ENCODE data around the gene SPIB. TPM values are rescaled to one million over a fixed set of nuclear protein-coding genes. Genes with fewer than 3 reads are reported as not detected.
"Not testable (repeated sequence)": the region's sequence is repeated elsewhere in the genome, so short reads cannot be mapped to it uniquely, and the experiment has no call there.

Gene SPIB
- polyA plus RNA-seq, 2 donors, result 0.06 to 0.22 TPM

- Histone ChIP-seq H3K27me3 (ENCODE audit: control insufficient read depth in 1 of 2, insufficient read depth in 2 of 2, low read length in 2 of 2) (no peaks in the 10 kb centered on the region), H3K4me1 (ENCODE audit: control insufficient read depth in 2 of 2, insufficient read depth in 2 of 2, low read length in 1 of 2) (no peaks in the 10 kb centered on the region), H3K9me3 (ENCODE audit: control insufficient read depth in 2 of 2, insufficient read depth in 1 of 2, low read depth in 1 of 2, low read length in 1 of 2) (peaks cover 0 to 2% of the 10 kb centered on the region in 2 donors), H3K27ac (ENCODE audit: low read depth in 2 of 2, low read length in 1 of 2) (no peak overlapping the region), H3K4me3 (ENCODE audit: low read depth in 1 of 2, low read length in 2 of 2) (no peak overlapping the region), H3K36me3 (ENCODE audit: control insufficient read depth in 2 of 2, insufficient read depth in 2 of 2, low read length in 1 of 2) (no peaks in the 10 kb centered on the region)
- 77 to 83% methylated on average over 17 of the region's 17 CpGs for WGBS, 2 donors
Measured at GRCh38 chr19:50435221-50435620, 16.5 kb downstream of the SPIB start.

DNA sequence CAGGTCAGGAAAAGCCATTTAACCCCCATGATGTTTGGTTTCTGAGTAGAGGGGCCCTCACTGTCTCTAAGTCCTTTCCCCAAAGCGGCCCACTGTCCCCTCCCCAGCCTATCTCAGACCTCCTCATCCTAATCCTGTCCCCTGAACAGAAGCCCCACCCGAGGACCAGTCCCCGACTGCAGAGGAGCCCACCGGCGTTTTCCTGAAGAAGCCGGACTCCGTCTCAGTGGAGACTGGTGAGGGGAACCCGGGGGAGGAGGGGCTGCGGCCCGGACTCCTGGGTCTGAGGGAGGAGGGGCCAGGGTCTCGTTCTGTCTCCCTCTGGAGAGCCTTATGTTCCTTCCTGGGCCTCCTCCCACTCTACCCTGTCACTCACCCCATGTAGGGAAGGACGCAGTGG is 16.9 kb downstream of the SPIB start:
- Histone ChIP-seq H3K27me3 (ENCODE audit: control insufficient read depth in 1 of 2, insufficient read depth in 2 of 2, low read length in 2 of 2) (no peaks in the 10 kb centered on the region), H3K4me1 (ENCODE audit: control insufficient read depth in 2 of 2, insufficient read depth in 2 of 2, low read length in 1 of 2) (no peaks in the 10 kb centered on the region), H3K27ac (ENCODE audit: low read depth in 2 of 2, low read length in 1 of 2) (no peak overlapping the region), H3K36me3 (ENCODE audit: control insufficient read depth in 2 of 2, insufficient read depth in 2 of 2, low read length in 1 of 2) (no peaks in the 10 kb centered on the region), H3K9me3 (ENCODE audit: control insufficient read depth in 2 of 2, insufficient read depth in 1 of 2, low read depth in 1 of 2, low read length in 1 of 2) (peaks cover 0 to 2% of the 10 kb centered on the region in 2 donors), H3K4me3 (ENCODE audit: low read depth in 1 of 2, low read length in 2 of 2) (no peak overlapping the region)
- 77 to 81% methylated on average over 12 of the region's 12 CpGs for WGBS, 2 donors

GRCh38 chr19:50437862-50438449 is 19.2 kb downstream of the SPIB start:
- Histone ChIP-seq H3K4me3 (ENCODE audit: low read depth in 1 of 2, low read length in 2 of 2) (no peak overlapping the region), H3K36me3 (ENCODE audit: control insufficient read depth in 2 of 2, insufficient read depth in 2 of 2, low read length in 1 of 2) (no peaks in the 10 kb centered on the region), H3K27me3 (ENCODE audit: control insufficient read depth in 1 of 2, insufficient read depth in 2 of 2, low read length in 2 of 2) (no peaks in the 10 kb centered on the region), H3K9me3 (ENCODE audit: control insufficient read depth in 2 of 2, insufficient read depth in 1 of 2, low read depth in 1 of 2, low read length in 1 of 2) (peaks cover 0 to 2% of the 10 kb centered on the region in 2 donors), H3K4me1 (ENCODE audit: control insufficient read depth in 2 of 2, insufficient read depth in 2 of 2, low read length in 1 of 2) (no peaks in the 10 kb centered on the region), H3K27ac (ENCODE audit: low read depth in 2 of 2, low read length in 1 of 2) (no peak overlapping the region)
- WGBS, 2 donors, result 87 to 90% methylated on average over 5 of the region's 5 CpGs

DNA sequence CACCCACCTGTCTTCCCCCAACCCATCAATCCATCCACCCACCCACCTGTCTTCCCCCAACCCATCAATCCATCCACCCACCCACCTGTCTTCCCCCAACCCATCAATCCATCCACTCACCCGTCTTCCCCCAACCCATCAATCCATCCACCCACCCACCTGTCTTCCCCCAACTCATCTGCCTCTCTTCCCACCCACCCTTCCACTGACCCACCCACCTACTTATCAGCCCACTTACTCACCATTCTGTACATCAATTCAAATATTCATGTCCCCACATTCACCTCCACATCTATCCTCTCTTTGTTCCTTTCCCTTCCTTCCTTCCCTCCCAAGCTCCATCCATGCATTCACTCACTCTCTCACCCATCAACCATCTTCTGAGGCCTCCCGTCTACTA is 20.4 kb downstream of the SPIB start:
- not testable (repeated sequence) for H3K27ac ChIP-seq (ENCODE audit: low read depth in 2 of 2, low read length in 1 of 2); H3K9me3 ChIP-seq (ENCODE audit: control insufficient read depth in 2 of 2, insufficient read depth in 1 of 2, low read depth in 1 of 2, low read length in 1 of 2); H3K36me3 ChIP-seq (ENCODE audit: control insufficient read depth in 2 of 2, insufficient read depth in 2 of 2, low read length in 1 of 2); H3K4me3 ChIP-seq (ENCODE audit: low read depth in 1 of 2, low read length in 2 of 2); H3K27me3 ChIP-seq (ENCODE audit: control insufficient read depth in 1 of 2, insufficient read depth in 2 of 2, low read length in 2 of 2); H3K4me1 ChIP-seq (ENCODE audit: control insufficient read depth in 2 of 2, insufficient read depth in 2 of 2, low read length in 1 of 2)
- 59 to 75% methylated on average over 2 of the region's 2 CpGs for WGBS, 2 donors

DNA sequence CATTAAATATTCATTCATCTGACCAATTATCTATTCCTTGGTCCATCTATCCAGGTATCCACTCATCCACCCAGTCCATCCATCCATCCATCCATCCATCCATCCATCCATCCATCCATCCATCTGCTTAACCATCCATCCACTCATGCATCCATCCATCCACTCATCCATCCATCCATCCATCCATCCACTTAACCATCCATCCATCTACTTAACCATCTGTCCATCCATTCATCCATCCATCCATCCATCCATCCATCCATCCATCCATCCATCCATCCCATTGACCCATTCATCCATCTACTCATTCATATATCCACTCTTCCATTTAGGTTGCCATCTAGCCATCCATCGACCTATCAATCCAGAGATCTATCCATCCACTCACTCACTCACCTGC is 25.3 kb downstream of the SPIB start:
- WGBS, 2 donors, result 60 to 78% methylated on average over 1 of the region's 1 CpG
- H3K4me3 ChIP-seq (ENCODE audit: low read depth in 1 of 2, low read length in 2 of 2), result no peak overlapping the region
- H3K36me3 ChIP-seq (ENCODE audit: control insufficient read depth in 2 of 2, insufficient read depth in 2 of 2, low read length in 1 of 2), result no peaks in the 10 kb centered on the region
- peaks cover 0 to 3% of the 10 kb centered on the region in 2 donors for H3K9me3 ChIP-seq (ENCODE audit: control insufficient read depth in 2 of 2, insufficient read depth in 1 of 2, low read depth in 1 of 2, low read length in 1 of 2)
- no peaks in the 10 kb centered on the region for H3K27me3 ChIP-seq (ENCODE audit: control insufficient read depth in 1 of 2, insufficient read depth in 2 of 2, low read length in 2 of 2)
- H3K4me1 ChIP-seq (ENCODE audit: control insufficient read depth in 2 of 2, insufficient read depth in 2 of 2, low read length in 1 of 2), result no peaks in the 10 kb centered on the region
- H3K27ac ChIP-seq (ENCODE audit: low read depth in 2 of 2, low read length in 1 of 2), result no peak overlapping the region

GRCh38 chr19:50447053-50447452 is 28.3 kb downstream of the SPIB start:
- H3K9me3 ChIP-seq (ENCODE audit: control insufficient read depth in 2 of 2, insufficient read depth in 1 of 2, low read depth in 1 of 2, low read length in 1 of 2), result peaks cover 0 to 3% of the 10 kb centered on the region in 2 donors
- WGBS, 2 donors, result 83 to 84% methylated on average over 5 of the region's 5 CpGs
- no peaks in the 10 kb centered on the region for H3K36me3 ChIP-seq (ENCODE audit: control insufficient read depth in 2 of 2, insufficient read depth in 2 of 2, low read length in 1 of 2)
- H3K4me3 ChIP-seq (ENCODE audit: low read depth in 1 of 2, low read length in 2 of 2), result no peak overlapping the region
- no peak overlapping the region for H3K27ac ChIP-seq (ENCODE audit: low read depth in 2 of 2, low read length in 1 of 2)
- H3K27me3 ChIP-seq (ENCODE audit: control insufficient read depth in 1 of 2, insufficient read depth in 2 of 2, low read length in 2 of 2), result no peaks in the 10 kb centered on the region
- H3K4me1 ChIP-seq (ENCODE audit: control insufficient read depth in 2 of 2, insufficient read depth in 2 of 2, low read length in 1 of 2), result no peaks in the 10 kb centered on the region

DNA sequence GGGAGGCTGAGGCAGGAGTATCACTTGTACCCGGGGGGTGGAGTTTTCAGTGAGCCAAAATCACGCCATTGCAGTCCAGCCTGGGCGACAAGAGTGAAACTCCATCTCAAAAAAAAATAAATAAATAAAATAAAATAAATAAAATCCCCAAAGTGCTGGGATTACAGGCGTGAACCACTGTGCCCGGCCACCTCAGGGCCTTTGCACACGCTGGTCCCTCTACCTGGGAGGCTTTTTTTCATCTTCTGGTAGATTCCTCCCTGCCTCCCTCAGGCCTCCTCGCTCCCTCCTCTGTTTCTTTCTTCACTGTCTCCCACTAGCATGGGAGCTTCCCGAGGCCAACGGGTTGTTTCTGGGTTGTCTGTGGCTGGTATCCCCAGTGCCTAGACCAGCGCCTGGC is 29.0 kb downstream of the SPIB start:
- H3K4me1 ChIP-seq (ENCODE audit: control insufficient read depth in 2 of 2, insufficient read depth in 2 of 2, low read length in 1 of 2), result no peaks in the 10 kb centered on the region
- H3K4me3 ChIP-seq (ENCODE audit: low read depth in 1 of 2, low read length in 2 of 2), result no peak overlapping the region
- H3K9me3 ChIP-seq (ENCODE audit: control insufficient read depth in 2 of 2, insufficient read depth in 1 of 2, low read depth in 1 of 2, low read length in 1 of 2), result peaks cover 0 to 3% of the 10 kb centered on the region in 2 donors
- no peak overlapping the region for H3K27ac ChIP-seq (ENCODE audit: low read depth in 2 of 2, low read length in 1 of 2)
- H3K36me3 ChIP-seq (ENCODE audit: control insufficient read depth in 2 of 2, insufficient read depth in 2 of 2, low read length in 1 of 2), result no peaks in the 10 kb centered on the region
- 92 to 97% methylated on average over 10 of the region's 10 CpGs for WGBS, 2 donors
- no peaks in the 10 kb centered on the region for H3K27me3 ChIP-seq (ENCODE audit: control insufficient read depth in 1 of 2, insufficient read depth in 2 of 2, low read length in 2 of 2)

DNA sequence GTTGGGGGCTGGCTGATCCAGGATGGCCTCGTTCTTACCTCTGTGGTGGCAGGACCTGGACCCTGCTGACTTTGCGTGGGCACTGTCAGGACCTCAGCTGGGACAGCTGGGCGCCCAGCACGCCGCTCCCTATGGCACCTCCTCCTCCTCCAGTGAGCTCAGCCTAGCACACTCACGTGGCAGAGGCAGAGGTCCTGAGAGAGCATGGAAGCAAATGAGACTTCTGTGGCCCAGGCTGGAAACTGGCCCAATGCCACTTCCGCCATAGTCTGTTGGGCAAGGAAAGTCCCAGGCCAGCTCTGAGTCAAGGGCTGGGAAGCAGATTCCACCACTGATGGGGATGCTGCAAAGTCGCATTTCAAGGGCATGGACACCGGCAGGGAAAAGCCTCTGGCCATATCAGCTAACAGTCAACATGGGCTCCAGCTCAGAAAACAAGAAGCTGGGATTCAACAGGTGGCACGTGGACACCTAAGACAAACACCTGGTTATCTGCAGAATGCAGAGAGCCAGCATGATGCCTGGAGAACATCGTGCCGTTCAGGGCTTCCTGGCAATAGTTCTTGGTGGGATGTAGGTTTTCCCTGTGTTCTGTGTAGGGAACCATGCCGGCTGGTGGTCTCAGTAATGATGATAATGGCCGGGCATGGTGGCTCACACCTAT is 30.6 kb downstream of the SPIB start:
- 66 to 72% methylated on average over 14 of the region's 14 CpGs for WGBS, 2 donors
- Histone ChIP-seq H3K36me3 (ENCODE audit: control insufficient read depth in 2 of 2, insufficient read depth in 2 of 2, low read length in 1 of 2) (no peaks in the 10 kb centered on the region), H3K4me3 (ENCODE audit: low read depth in 1 of 2, low read length in 2 of 2) (no peak overlapping the region), H3K4me1 (ENCODE audit: control insufficient read depth in 2 of 2, insufficient read depth in 2 of 2, low read length in 1 of 2) (no peaks in the 10 kb centered on the region), H3K27ac (ENCODE audit: low read depth in 2 of 2, low read length in 1 of 2) (no peak overlapping the region), H3K27me3 (ENCODE audit: control insufficient read depth in 1 of 2, insufficient read depth in 2 of 2, low read length in 2 of 2) (no peaks in the 10 kb centered on the region), H3K9me3 (ENCODE audit: control insufficient read depth in 2 of 2, insufficient read depth in 1 of 2, low read depth in 1 of 2, low read length in 1 of 2) (peaks cover 0 to 3% of the 10 kb centered on the region in 2 donors)

DNA sequence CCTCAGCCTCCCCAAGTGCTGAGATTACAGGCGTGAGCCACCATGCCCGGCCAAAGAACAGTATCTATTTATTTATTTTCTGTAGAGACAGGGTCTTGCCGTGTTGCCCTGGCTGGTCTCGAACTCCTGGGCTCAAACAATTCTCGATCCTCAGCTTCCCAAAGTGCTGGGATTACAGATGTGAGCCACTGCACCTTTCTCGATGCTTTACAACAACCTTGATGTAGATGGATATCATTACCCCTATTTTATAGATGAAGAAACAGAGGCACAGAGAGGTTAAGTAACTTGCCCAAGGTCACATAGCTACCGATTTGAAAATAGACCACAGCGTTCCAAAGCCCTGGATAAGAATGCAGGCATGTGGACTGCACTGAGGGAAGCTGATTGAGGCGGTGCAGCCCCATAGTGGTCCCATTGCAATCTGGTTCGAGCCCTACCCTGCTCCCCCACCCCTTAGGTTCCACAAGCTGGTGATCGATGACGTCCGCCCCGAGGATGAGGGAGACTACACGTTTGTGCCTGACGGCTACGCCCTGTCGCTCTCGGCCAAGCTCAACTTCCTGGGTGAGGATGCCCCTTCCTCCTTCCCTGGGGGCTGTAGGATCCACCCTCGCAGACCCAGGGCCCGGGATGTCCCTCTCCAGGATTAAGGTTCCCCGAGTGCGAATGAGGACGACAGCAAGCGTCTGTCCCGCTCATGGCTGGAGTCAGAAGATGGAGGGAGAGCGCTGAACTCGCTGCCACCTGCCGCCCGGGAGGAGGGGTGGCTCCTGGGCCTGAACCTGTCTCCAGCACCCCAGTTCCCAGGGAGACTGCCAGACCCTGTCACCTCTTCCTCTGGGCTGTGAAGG is 31.9 kb downstream of the SPIB start:
- no peak overlapping the region for H3K27ac ChIP-seq (ENCODE audit: low read depth in 2 of 2, low read length in 1 of 2)
- no peaks in the 10 kb centered on the region for H3K4me1 ChIP-seq (ENCODE audit: control insufficient read depth in 2 of 2, insufficient read depth in 2 of 2, low read length in 1 of 2)
- 55 to 56% methylated on average over 30 of the region's 30 CpGs for WGBS, 2 donors
- no peak overlapping the region for H3K4me3 ChIP-seq (ENCODE audit: low read depth in 1 of 2, low read length in 2 of 2)
- peaks cover 0 to 3% of the 10 kb centered on the region in 2 donors for H3K9me3 ChIP-seq (ENCODE audit: control insufficient read depth in 2 of 2, insufficient read depth in 1 of 2, low read depth in 1 of 2, low read length in 1 of 2)
- H3K36me3 ChIP-seq (ENCODE audit: control insufficient read depth in 2 of 2, insufficient read depth in 2 of 2, low read length in 1 of 2), result no peaks in the 10 kb centered on the region
- H3K27me3 ChIP-seq (ENCODE audit: control insufficient read depth in 1 of 2, insufficient read depth in 2 of 2, low read length in 2 of 2), result no peaks in the 10 kb centered on the region
